ENCODE data around the gene KAT8. TPM values are rescaled to one million over a fixed set of nuclear protein-coding genes. Genes with fewer than 3 reads are reported as not detected.
A peak's percentile ranks its signal among the peaks of the same experiment; 100 is the strongest.

The KAT8 gene
- total and polyA plus RNA-seq, 8 donors = 31.5 to 71.7 (median 38.2) TPM

- DNase-seq (peak in 4 of 6 donors; percentile 27 to 53 (median 47)), FAIRE-seq (no peak), ATAC-seq (no peak)
- no peak overlapping the region for H3K4me3 ChIP-seq
- intact Hi-C loops (cut with DNase I) = no loop called here
- peaks cover 49 to 69% (median 61%) of the 10 kb centered on the region in 3 donors for H3K4me1 ChIP-seq
- TF ChIP-seq, protein P1, sequence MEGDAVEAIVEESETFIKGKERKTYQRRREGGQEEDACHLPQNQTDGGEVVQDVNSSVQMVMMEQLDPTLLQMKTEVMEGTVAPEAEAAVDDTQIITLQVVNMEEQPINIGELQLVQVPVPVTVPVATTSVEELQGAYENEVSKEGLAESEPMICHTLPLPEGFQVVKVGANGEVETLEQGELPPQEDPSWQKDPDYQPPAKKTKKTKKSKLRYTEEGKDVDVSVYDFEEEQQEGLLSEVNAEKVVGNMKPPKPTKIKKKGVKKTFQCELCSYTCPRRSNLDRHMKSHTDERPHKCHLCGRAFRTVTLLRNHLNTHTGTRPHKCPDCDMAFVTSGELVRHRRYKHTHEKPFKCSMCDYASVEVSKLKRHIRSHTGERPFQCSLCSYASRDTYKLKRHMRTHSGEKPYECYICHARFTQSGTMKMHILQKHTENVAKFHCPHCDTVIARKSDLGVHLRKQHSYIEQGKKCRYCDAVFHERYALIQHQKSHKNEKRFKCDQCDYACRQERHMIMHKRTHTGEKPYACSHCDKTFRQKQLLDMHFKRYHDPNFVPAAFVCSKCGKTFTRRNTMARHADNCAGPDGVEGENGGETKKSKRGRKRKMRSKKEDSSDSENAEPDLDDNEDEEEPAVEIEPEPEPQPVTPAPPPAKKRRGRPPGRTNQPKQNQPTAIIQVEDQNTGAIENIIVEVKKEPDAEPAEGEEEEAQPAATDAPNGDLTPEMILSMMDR (IDR thresholded peaks at IDR 0.05) = no peak
- H3K9me3 ChIP-seq = no peaks in the 10 kb centered on the region
- H3K27ac ChIP-seq = peak overlapping the region; percentile 67 to 96 (median 90)
- WGBS, 2 donors = 63 to 65% methylated on average over 5 of the region's 5 CpGs
- peaks cover 0 to 11% (median 6%) of the 10 kb centered on the region in 3 donors for H3K36me3 ChIP-seq
- no peaks in the 10 kb centered on the region for H3K27me3 ChIP-seq
These were observed 14.4 kb downstream of the KAT8 start for GRCh38 chr16:31131841-31132271.

GRCh38 chr16:31132303-31132979, 15.0 kb downstream of the KAT8 start:
- peak in 4 of 6 donors; percentile 16 to 70 (median 50) for DNase-seq
- WGBS, 2 donors = 78 to 80% methylated on average over 18 to 20 of the region's 20 CpGs

GRCh38 chr16:31133046-31133501, 15.6 kb downstream of the KAT8 start:
- 78 to 79% methylated on average over 6 of the region's 6 CpGs for WGBS, 2 donors

More at GRCh38 chr16:31132303-31132979, 15.0 kb downstream of the KAT8 start:
- ATAC-seq = no peak
- Histone ChIP-seq H3K36me3 (peaks cover 0 to 11% (median 6%) of the 10 kb centered on the region in 3 donors), H3K9me3 (no peaks in the 10 kb centered on the region), H3K4me3 (no peak overlapping the region), H3K4me1 (peaks cover 46 to 63% (median 61%) of the 10 kb centered on the region in 3 donors), H3K27ac (peak overlapping the region in 3 of 4 donors; percentile 88 to 96 (median 91)), H3K27me3 (no peaks in the 10 kb centered on the region)
- no peak for FAIRE-seq
- TF ChIP-seq, protein P1 (IDR thresholded peaks at IDR 0.05) = no peak
- intact Hi-C loops (cut with DNase I) = no loop called here

GRCh38 chr16:31134091-31134571, 16.7 kb downstream of the KAT8 start:
- peaks cover 38 to 57% (median 57%) of the 10 kb centered on the region in 3 donors for H3K4me1 ChIP-seq
- H3K27ac ChIP-seq = peak overlapping the region; percentile 89 to 98 (median 94)

More at GRCh38 chr16:31133046-31133501, 15.6 kb downstream of the KAT8 start:
- peaks cover 42 to 59% (median 58%) of the 10 kb centered on the region in 3 donors for H3K4me1 ChIP-seq
- DNase-seq = peak in 4 of 6 donors; percentile 9 to 59 (median 42)
- H3K36me3 ChIP-seq = peaks cover 0 to 11% (median 6%) of the 10 kb centered on the region in 3 donors
- TF ChIP-seq, protein P1 (IDR thresholded peaks at IDR 0.05) = no peak
- no peak for FAIRE-seq
- H3K27me3 ChIP-seq = no peaks in the 10 kb centered on the region
- H3K4me3 ChIP-seq = peak overlapping the region in 1 of 4 donors; percentile 87
- H3K9me3 ChIP-seq = no peaks in the 10 kb centered on the region
- H3K27ac ChIP-seq = peak overlapping the region in 2 of 4 donors; percentile 93 to 94
- no peak for ATAC-seq
- intact Hi-C loops (cut with DNase I) = no loop called here

More at GRCh38 chr16:31134091-31134571, 16.7 kb downstream of the KAT8 start:
- no peak for FAIRE-seq
- WGBS, 2 donors = 11 to 15% methylated on average over 5 of the region's 5 CpGs
- Histone ChIP-seq H3K36me3 (peaks cover 0 to 11% (median 6%) of the 10 kb centered on the region in 3 donors), H3K9me3 (no peaks in the 10 kb centered on the region), H3K27me3 (no peaks in the 10 kb centered on the region), H3K4me3 (peak overlapping the region; percentile 56 to 87 (median 72))
- TF ChIP-seq, protein P1 (IDR thresholded peaks at IDR 0.05) = no peak
- ATAC-seq = no peak
- intact Hi-C loops (cut with DNase I) = no loop called here
- DNase-seq = peak in 3 of 6 donors; percentile 41 to 59 (median 56)
